IPS-15b (cell line): ENCODE data around the gene GALNT1.

Experiments
- H3K27me3 ChIP-seq: one replicate; pipeline ENCODE4 v1.6.1; 2013; ENCODE audit warnings: low read length; ENCODE audit not compliant: control insufficient read depth, insufficient read depth
- H3K36me3 ChIP-seq: one replicate; pipeline ENCODE4 v1.6.1; 2013; ENCODE audit warnings: low read length; ENCODE audit not compliant: control insufficient read depth, insufficient read depth
- H3K4me1 ChIP-seq: one replicate; pipeline ENCODE4 v1.6.1; 2013; ENCODE audit warnings: mild to moderate bottlenecking, low read length; ENCODE audit not compliant: control insufficient read depth, insufficient read depth
- H3K4me3 ChIP-seq: one replicate; pipeline ENCODE4 v1.5.1; 2013; ENCODE audit warnings: low read depth, low read length
- H3K9ac ChIP-seq: one replicate; pipeline ENCODE4 v1.6.1; 2013; ENCODE audit warnings: low read depth, mild to moderate bottlenecking, low read length
- H3K9me3 ChIP-seq: one replicate; pipeline ENCODE4 v1.6.1; 2013; ENCODE audit warnings: mild to moderate bottlenecking, low read length; ENCODE audit not compliant: control insufficient read depth, insufficient read depth

GALNT1 gene

GRCh38 chr18:35730691-35731370 is 149.3 kb downstream of the GALNT1 start:
- Histone ChIP-seq H3K36me3 (no peaks in the 10 kb centered on the region), H3K4me3 (no peak overlapping the region), H3K27me3 (no peaks in the 10 kb centered on the region), H3K4me1 (no peaks in the 10 kb centered on the region), H3K9ac (no peak overlapping the region), H3K9me3 (no peaks in the 10 kb centered on the region)

GRCh38 chr18:35731701-35732100 is 150.2 kb downstream of the GALNT1 start:
- H3K36me3 ChIP-seq: no peaks in the 10 kb centered on the region
- H3K4me1 ChIP-seq: no peaks in the 10 kb centered on the region
- no peak overlapping the region for H3K9ac ChIP-seq
- H3K4me3 ChIP-seq: no peak overlapping the region
- no peaks in the 10 kb centered on the region for H3K9me3 ChIP-seq
- no peaks in the 10 kb centered on the region for H3K27me3 ChIP-seq

- Histone ChIP-seq H3K9me3 (no peaks in the 10 kb centered on the region), H3K4me1 (no peaks in the 10 kb centered on the region), H3K4me3 (no peak overlapping the region), H3K27me3 (no peaks in the 10 kb centered on the region), H3K9ac (no peak overlapping the region), H3K36me3 (no peaks in the 10 kb centered on the region)
These were observed 150.6 kb downstream of the GALNT1 start for GRCh38 chr18:35732162-35732561.

- H3K27me3 ChIP-seq: no peaks in the 10 kb centered on the region
- no peaks in the 10 kb centered on the region for H3K9me3 ChIP-seq
- no peak overlapping the region for H3K9ac ChIP-seq
- H3K36me3 ChIP-seq: no peaks in the 10 kb centered on the region
- H3K4me3 ChIP-seq: no peak overlapping the region
- H3K4me1 ChIP-seq: no peaks in the 10 kb centered on the region
These were observed 151.1 kb downstream of the GALNT1 start for GRCh38 chr18:35732636-35733035.

GRCh38 chr18:35733408-35733807 is 151.9 kb downstream of the GALNT1 start:
- no peak overlapping the region for H3K9ac ChIP-seq
- H3K9me3 ChIP-seq: no peaks in the 10 kb centered on the region
- no peaks in the 10 kb centered on the region for H3K4me1 ChIP-seq
- H3K36me3 ChIP-seq: no peaks in the 10 kb centered on the region
- no peaks in the 10 kb centered on the region for H3K27me3 ChIP-seq
- no peak overlapping the region for H3K4me3 ChIP-seq

- H3K4me3 ChIP-seq: no peak overlapping the region
These were observed 155.2 kb downstream of the GALNT1 start for GRCh38 chr18:35736696-35737095.

GRCh38 chr18:35739778-35740177 is 158.2 kb downstream of the GALNT1 start:
- Histone ChIP-seq H3K36me3 (no peaks in the 10 kb centered on the region), H3K9me3 (no peaks in the 10 kb centered on the region)

More at GRCh38 chr18:35736696-35737095, 155.2 kb downstream of the GALNT1 start:
- H3K9ac ChIP-seq: no peak overlapping the region
- H3K36me3 ChIP-seq: no peaks in the 10 kb centered on the region
- no peaks in the 10 kb centered on the region for H3K9me3 ChIP-seq
- no peaks in the 10 kb centered on the region for H3K27me3 ChIP-seq
- no peaks in the 10 kb centered on the region for H3K4me1 ChIP-seq

GRCh38 chr18:35740656-35741055 is 159.1 kb downstream of the GALNT1 start:
- Histone ChIP-seq H3K4me1 (no peaks in the 10 kb centered on the region), H3K9me3 (no peaks in the 10 kb centered on the region), H3K36me3 (no peaks in the 10 kb centered on the region), H3K9ac (no peak overlapping the region), H3K4me3 (no peak overlapping the region), H3K27me3 (no peaks in the 10 kb centered on the region)

More at GRCh38 chr18:35739778-35740177, 158.2 kb downstream of the GALNT1 start:
- no peaks in the 10 kb centered on the region for H3K4me1 ChIP-seq
- no peak overlapping the region for H3K4me3 ChIP-seq
- no peak overlapping the region for H3K9ac ChIP-seq
- H3K27me3 ChIP-seq: no peaks in the 10 kb centered on the region

GRCh38 chr18:35743916-35744315 is 162.4 kb downstream of the GALNT1 start:
- Histone ChIP-seq H3K9ac (no peak overlapping the region), H3K9me3 (no peaks in the 10 kb centered on the region), H3K36me3 (no peaks in the 10 kb centered on the region), H3K4me1 (peaks cover 5% of the 10 kb centered on the region), H3K27me3 (no peaks in the 10 kb centered on the region), H3K4me3 (no peak overlapping the region)

- no peak overlapping the region for H3K9ac ChIP-seq
- H3K36me3 ChIP-seq: no peaks in the 10 kb centered on the region
- H3K9me3 ChIP-seq: no peaks in the 10 kb centered on the region
- H3K27me3 ChIP-seq: no peaks in the 10 kb centered on the region
- H3K4me3 ChIP-seq: no peak overlapping the region
- H3K4me1 ChIP-seq: peaks cover 5% of the 10 kb centered on the region
These were observed 164.3 kb downstream of the GALNT1 start for GRCh38 chr18:35745814-35746213.

- Histone ChIP-seq H3K4me3 (no peak overlapping the region), H3K9ac (no peak overlapping the region), H3K36me3 (no peaks in the 10 kb centered on the region), H3K4me1 (peaks cover 5% of the 10 kb centered on the region), H3K9me3 (no peaks in the 10 kb centered on the region), H3K27me3 (no peaks in the 10 kb centered on the region)
These were observed 165.3 kb downstream of the GALNT1 start for GRCh38 chr18:35746826-35747339.

- Histone ChIP-seq H3K27me3 (no peaks in the 10 kb centered on the region), H3K9me3 (no peaks in the 10 kb centered on the region), H3K9ac (no peak overlapping the region), H3K4me3 (no peak overlapping the region), H3K4me1 (peaks cover 5% of the 10 kb centered on the region), H3K36me3 (no peaks in the 10 kb centered on the region)
These were observed 166.4 kb downstream of the GALNT1 start for GRCh38 chr18:35747894-35748472.
